GM12865 (cell line): ENCODE measurements around the gene C2CD4A.
"Not testable (repeated sequence)": the region's sequence is repeated elsewhere in the genome, so short reads cannot be mapped to it uniquely, and the experiment has no call there.

Experiments used
- DNase-seq: peaks from one replicate; pipeline ENCODE4 v3.0.0; 2010; ENCODE audit warnings: low read depth
- H3K4me3 ChIP-seq: 2 replicates; pipeline ENCODE4 v1.5.1; 2011; ENCODE audit warnings: mild to moderate bottlenecking, low read depth, low read length, control low read depth
- TF ChIP-seq, protein P1 (sequence below): IDR thresholded peaks from 2 replicates; pipeline ENCODE4 v1.5.1; 2011; ENCODE audit warnings: low read length, control low read depth, low read depth, inconsistent platforms; ENCODE audit not compliant: insufficient read depth; ENCODE audit errors: missing control alignments

The C2CD4A gene

DNA sequence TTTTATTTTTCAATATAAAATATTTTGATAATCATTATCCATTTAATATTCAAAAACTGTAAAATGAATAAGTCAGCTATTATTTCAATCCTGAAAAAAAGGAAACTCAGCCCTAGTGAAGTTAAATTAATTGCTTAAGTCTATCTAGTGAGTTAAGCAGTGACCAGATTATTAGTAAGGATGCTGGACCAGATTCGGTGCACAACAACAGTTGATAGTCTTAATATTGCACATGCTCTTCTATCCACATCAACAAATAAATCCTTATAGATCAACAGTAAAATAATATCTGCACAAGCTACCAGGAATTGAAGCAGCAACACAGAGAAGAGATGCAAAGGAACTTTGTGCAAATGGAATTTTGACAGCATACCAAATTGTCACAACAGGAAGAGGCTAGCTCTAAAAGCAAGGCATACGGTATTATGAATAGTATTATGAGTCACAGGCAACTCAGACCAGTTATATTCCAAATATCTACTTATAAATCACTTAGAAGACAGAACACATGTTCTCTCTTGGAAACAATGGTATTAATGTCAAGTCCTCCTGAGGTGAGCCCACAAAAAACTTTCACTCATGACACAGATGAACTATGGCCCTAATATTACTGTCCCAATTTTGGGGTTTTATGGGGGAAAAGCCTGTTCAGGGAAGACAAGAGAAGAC, 31.4 kb upstream of the C2CD4A start:
- no peak overlapping the region for H3K4me3 ChIP-seq
- TF ChIP-seq, protein P1, sequence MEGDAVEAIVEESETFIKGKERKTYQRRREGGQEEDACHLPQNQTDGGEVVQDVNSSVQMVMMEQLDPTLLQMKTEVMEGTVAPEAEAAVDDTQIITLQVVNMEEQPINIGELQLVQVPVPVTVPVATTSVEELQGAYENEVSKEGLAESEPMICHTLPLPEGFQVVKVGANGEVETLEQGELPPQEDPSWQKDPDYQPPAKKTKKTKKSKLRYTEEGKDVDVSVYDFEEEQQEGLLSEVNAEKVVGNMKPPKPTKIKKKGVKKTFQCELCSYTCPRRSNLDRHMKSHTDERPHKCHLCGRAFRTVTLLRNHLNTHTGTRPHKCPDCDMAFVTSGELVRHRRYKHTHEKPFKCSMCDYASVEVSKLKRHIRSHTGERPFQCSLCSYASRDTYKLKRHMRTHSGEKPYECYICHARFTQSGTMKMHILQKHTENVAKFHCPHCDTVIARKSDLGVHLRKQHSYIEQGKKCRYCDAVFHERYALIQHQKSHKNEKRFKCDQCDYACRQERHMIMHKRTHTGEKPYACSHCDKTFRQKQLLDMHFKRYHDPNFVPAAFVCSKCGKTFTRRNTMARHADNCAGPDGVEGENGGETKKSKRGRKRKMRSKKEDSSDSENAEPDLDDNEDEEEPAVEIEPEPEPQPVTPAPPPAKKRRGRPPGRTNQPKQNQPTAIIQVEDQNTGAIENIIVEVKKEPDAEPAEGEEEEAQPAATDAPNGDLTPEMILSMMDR = no peak
- DNase-seq = no peak

GRCh38 chr15:62046078-62046743, 20.6 kb upstream of the C2CD4A start:
- H3K4me3 ChIP-seq = peak overlapping the region; percentile 37
- peak; percentile 45 for DNase-seq
- TF ChIP-seq, protein P1 = no peak

GRCh38 chr15:62047282-62047827, 19.4 kb upstream of the C2CD4A start:
- H3K4me3 ChIP-seq = no peak overlapping the region
- TF ChIP-seq, protein P1 = no peak
- no peak for DNase-seq

GRCh38 chr15:62048254-62048653, 18.5 kb upstream of the C2CD4A start:
- H3K4me3 ChIP-seq, DNase-seq: not testable (repeated sequence)

DNA sequence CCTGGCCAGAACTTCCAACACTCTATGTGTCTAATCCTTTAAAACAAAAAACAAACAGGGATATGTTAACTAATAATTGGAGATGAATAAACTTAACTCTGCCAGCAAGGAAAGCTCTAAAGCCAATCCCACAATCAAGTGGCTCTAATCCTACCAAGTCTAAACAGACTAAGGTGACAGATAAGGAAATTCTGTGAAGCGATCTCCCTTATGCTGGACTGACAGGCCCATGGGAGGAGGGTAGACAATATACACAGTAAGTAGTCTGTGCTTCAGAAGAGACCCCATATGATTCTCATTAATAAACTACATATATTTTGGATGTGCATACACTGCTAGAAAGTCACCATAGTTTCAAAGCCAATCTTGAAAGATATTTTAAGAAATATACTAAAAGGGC, 16.7 kb upstream of the C2CD4A start:
- no peak overlapping the region for H3K4me3 ChIP-seq
- TF ChIP-seq, protein P1 = no peak
- no peak for DNase-seq

DNA sequence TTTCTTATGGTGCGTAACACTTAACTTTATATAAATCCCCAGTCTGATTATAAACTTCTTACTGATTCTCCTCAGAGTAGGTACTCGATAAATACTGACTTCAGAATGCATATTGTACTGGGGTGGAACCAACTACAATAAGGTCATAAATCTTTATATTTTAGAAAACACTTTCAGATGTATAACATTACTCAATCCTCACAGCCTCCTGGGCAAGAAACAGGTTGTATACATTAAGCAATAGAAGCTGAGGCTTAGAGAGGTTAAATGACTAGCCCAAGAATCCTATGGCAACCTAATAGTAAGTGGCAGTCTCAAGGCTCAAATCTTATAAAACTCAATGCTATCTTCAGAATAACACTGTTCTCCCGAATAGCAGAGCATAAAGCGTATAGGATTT, 15.6 kb upstream of the C2CD4A start:
- no peak overlapping the region for H3K4me3 ChIP-seq
- DNase-seq = no peak
- TF ChIP-seq, protein P1 = no peak

DNA sequence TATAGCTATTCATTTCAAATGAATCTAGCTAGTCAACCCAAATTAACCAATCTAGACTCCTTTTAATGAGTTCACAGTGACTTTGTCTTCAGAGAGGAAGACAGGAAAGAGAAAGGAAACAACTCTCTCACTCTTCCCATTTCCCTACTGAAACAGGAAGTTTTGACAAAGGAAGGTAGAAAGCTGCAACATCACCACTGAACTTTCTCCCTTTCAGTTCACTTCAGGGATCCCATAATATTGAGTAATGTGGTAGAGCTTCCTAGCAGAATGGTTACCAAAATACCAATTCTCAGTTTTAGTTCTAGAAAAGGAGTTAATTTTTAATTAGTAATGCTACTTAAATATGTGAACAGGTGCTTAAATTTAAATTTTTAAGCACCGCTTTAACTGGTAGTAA, 14.1 kb upstream of the C2CD4A start:
- DNase-seq = no peak
- no peak overlapping the region for H3K4me3 ChIP-seq
- TF ChIP-seq, protein P1 = no peak
